H1 (cell line): ENCODE results near the gene CLBA1. TPM values are rescaled to one million over a fixed set of nuclear protein-coding genes. Genes with fewer than 3 reads are reported as not detected.

Experiments used
- ATF2 ChIP-seq: IDR thresholded peaks from 2 replicates; pipeline ENCODE4 v1.6.1; 2012; ENCODE audit warnings: low read length, inconsistent platforms
- MAX ChIP-seq: IDR thresholded peaks from 2 replicates; pipeline ENCODE4 v1.6.1; 2012; ENCODE audit warnings: inconsistent platforms
- RNF2 ChIP-seq: fragments of 200-900, 300-1000 bp; sonication (generic); IDR thresholded peaks from 2 replicates; pipeline ENCODE4 v1.7.1; 2016; ENCODE audit warnings: borderline replicate concordance, low read depth, mild to moderate bottlenecking, antibody characterized with exemption, low read length; ENCODE audit not compliant: poor library complexity, severe bottlenecking; ENCODE audit errors: missing control alignments
- RXRA ChIP-seq: IDR thresholded peaks from 2 replicates; pipeline ENCODE4 v1.6.1; 2011; ENCODE audit warnings: low read depth, mild to moderate bottlenecking, low read length, moderate library complexity; ENCODE audit not compliant: insufficient read depth
- SP4 ChIP-seq: IDR thresholded peaks from 2 replicates; pipeline ENCODE4 v1.6.1; 2012; ENCODE audit warnings: low read length, inconsistent platforms
- TAF7 ChIP-seq: optimal IDR thresholded peaks from 2 replicates; pipeline ENCODE3; 2011; ENCODE audit warnings: low read depth, mild to moderate bottlenecking, inconsistent platforms, low read length, moderate library complexity, borderline replicate concordance
- polyA plus RNA-seq, 7 experiments: library from polyadenylated mRNA; depleted of rRNA in 3 of 7; stranded (reverse) in 5 of 7; unstranded in 2 of 7; fragments of >200 nt in 5 of 7; fragments of 200-250 nt in 2 of 7; gene quantifications; 1 replicate in 5 of 7; 2 replicates in 1 of 7; 4 replicates in 1 of 7; pipeline versions ENCODE4 v1.2.1 to v1.2.3, GENCODE V29; 2011 to 2013; ENCODE audit warnings: missing spikeins in 2 of 7, mixed read lengths in 2 of 7
- total RNA-seq: library from RNA; stranded (reverse); fragmentation: NEBNext Ultra II Directional; extraction: Animal tissue kit (Norgen Biotek cat#: 25700); gene quantifications from 2 replicates; pipeline ENCODE4 v1.2.1, GENCODE V29; 2021

Gene CLBA1
- total and polyA plus RNA-seq, 2 of the 8 experiments (the other 6 are each of a cell fraction or from before 2014, with no cell fraction given): 1.6 to 2.4 TPM

GRCh38 chr14:105022276-105022670 is 36.7 kb downstream of the CLBA1 start (continued):
- TF ChIP-seq TAF7 (no peak), MAX (no peak), SP4 (no peak), ATF2 (no peak), RXRA (no peak), RNF2 (no peak)
